SKM-1 treated with dmso at 0.1 percent for 144 hours (cell line): ENCODE data around the gene TRIM24.
A peak's percentile ranks its signal among the peaks of the same experiment; 100 is the strongest.
"Not testable (repeated sequence)": the region's sequence is repeated elsewhere in the genome, so short reads cannot be mapped to it uniquely, and the experiment has no call there.

ENCODE experiments used
- DNase-seq: peaks from one replicate; lab custom pipeline; 2025; ENCODE audit not compliant: unreplicated experiment; lab: John Stamatoyannopoulos, UW

TRIM24 gene

DNA sequence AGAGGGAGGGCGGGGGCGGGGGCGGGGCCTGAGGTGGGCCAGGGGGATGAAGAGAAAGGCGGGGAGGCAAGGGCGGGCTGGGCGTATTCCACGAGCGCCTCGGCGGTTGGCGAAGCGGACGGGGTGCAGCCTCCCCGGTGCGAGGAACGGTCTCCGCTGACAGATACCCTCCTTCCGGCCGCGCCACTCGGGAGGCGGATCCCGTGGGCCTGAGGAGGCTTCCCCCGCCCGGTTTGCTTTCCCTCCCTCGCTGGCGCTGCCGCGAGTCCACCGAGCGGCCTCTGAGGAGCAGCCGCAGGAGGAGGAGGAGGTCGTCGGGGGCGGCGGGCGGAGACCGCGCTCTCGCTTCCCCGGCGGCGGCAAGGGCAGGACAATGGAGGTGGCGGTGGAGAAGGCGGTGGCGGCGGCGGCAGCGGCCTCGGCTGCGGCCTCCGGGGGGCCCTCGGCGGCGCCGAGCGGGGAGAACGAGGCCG is at the start of gene TRIM24:
TSS of gene TRIM24 (plus strand) at position 84 of the 473 bp plus-strand sequence. CDS start at position 374, 290 bp downstream.
- peak; percentile 97 for DNase-seq

DNA sequence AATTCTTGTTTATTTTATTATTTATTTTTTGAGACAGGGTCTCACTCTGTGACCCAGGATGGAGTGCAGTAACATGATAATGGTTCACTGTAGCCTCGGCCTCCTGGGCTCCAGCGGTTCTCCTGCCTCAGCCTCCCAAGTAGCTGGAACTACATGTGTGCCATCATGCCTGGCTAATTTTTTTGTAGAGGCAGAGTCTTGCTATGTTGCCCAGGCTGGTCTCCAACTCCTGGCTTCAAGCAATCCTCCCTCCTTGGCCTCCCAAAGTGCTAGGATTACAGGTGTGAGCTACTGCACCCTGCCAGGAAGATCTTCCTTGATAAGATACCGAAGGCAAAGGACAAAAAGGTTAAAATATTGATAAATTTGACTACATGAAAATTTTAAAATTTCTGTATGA is 48.0 kb upstream of the TRIM24 start:
- not testable (repeated sequence) for DNase-seq

- not testable (repeated sequence) for DNase-seq
Measured at GRCh38 chr7:138412921-138413320, 47.1 kb upstream of the TRIM24 start.

DNA sequence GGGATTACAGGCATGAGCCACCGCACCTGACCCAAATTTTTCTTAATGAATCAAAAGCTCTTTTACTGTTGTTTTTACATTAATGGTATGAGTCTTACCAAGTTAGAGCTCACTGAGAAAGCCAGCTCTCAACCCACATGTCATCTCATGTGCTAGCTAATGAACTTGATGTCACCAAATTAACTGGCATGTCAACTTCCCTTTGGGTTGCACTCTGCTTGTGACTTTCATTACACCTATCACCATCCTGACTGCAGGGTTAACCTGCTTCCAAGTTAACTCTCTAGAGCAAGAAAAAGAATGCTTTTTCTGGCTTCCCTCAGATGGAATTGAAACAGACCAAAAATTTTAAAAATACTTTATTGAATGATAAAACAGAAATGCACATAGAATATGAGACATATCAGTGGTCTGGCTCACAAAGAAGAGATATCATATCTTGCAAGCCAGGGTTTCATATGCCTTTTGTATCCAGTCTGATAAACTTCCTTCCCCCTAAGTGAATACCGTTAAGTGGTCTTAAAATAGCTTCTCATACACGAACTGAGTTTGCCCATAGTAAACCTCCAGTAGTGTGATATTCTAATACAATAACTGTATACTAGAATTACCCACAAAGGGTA is 42.9 kb upstream of the TRIM24 start:
- DNase-seq, result no peak

GRCh38 chr7:138417764-138418163 is 42.3 kb upstream of the TRIM24 start:
- no peak for DNase-seq

DNA sequence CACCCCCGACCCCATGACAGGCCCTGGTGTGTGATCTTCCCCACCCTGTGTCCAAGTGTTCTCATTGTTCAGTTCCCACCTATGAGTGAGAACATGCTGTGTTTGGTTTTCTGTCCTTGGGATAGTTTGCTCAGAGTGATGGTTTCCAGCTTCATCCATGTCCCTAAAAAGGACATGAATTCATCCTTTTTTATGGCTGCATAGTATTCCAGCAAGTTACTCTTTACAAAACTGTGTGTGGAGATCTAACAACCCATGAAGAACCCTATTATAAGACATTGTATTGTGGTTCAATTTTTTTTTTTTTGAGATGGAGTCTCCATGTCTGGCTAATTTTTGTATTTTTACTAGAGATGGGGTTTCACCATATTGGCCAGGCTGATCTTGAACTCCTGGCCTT is 41.7 kb upstream of the TRIM24 start:
- not testable (repeated sequence) for DNase-seq

GRCh38 chr7:138425026-138425425 is 35.0 kb upstream of the TRIM24 start:
- DNase-seq, result no peak

DNA sequence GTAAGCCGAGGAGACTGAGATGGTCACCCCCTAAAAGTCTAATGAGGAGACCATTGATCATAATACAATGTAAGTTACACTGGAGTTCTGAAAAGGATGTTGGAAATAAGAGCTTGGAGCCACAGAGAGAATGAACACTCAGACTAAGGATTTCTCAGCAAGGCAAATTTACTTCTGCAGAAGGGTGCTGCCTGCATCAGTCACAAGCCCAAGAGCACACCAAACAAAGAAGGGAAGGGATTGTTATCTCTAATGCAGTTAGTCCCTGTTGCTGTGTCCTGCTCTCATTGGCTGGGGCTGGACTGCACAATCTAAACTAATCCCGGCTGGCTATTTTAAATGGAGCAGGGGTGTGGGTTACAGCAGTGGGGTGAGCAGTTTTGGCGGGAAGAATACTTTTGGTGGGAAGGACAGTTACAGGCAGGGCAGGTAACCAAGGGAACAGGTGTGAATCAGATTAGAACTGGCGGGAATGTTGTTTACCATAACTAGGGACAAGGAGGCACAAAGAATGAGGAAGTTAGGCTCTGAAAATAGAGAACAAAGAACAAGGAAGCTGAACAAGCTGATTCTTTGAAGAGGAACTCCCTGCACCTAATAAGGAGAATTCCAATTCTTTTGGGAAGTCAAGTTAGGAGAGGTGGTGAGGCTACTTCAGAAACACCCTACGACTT is 30.3 kb upstream of the TRIM24 start:
- DNase-seq, result peak; percentile 84

DNA sequence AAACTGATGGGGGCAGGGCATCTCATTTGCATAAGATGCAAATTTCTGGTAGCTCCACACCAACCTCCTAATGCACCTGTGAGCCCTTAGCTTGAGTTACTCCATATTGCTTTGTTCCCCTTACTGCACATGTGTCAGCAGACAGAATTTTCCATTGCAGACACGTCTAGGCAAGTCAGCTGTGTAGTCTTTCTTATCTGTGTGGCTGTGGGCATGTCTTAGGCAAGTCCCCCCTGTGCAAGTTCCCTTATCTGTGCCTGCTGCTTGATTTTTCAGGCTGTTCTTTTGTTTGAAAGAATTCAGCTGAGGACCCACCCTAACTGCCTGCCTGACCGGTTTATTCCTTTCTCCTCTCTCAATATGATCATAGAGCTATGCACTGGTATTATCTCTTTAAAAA is 28.5 kb upstream of the TRIM24 start:
- no peak for DNase-seq

DNA sequence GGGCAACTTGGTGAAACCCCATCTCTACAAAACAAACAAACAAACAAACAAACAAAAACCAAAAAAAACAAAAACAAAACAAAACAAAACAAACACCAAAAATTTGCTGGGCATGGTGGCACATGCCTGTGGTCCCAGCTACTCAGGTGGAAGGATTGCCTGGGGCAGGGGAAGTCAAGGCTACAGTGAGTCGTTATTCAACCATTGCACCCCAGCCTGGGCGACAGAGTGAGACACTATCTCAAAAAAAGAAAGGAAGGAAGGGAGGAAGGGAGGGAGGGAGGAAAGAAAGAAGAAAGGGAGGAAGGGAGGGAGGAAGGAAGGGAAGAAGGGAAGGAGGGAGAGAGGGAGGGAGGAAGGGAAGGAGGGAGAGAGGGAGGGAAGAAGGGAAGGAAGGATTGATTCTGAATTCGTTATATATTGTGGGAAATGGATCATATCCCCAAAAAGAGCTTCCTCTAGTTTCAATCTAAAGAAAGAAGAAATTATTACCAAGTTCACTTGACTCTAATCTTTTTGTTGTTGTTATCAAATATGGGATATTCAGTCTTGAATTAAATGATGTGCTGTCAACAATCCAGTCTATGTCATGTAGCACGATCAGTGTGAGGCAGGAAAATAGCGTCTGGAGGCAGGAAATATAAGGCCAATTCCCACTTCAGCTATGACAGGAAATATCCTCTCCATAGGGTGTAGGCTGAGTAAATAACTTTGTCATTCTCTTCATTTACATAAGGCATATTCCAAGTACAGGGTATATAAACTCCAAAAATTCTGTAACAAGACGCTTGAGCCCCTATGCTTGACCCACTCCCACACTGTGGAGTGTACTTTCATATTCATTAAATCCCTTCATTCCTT is 26.2 kb upstream of the TRIM24 start:
- no peak for DNase-seq

DNA sequence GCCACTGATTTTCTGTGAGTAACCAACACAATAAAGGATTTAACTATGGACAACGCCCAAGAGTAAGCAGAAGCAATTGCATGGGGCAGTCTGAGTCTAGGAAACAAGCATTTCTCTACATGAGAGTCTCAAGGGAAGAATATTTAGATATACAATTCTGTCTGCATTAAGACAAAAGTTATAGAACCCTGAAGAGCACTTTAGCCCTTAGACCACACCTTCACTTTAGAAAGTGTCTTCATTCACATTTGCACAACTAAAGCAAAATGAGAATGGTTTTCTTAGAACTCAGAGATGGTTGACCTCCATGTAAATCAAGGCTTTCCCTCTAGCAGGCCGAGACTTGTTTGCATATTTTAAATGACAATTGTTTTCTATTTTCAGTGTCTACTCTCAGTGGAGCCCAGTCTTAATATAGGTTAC is 25.5 kb upstream of the TRIM24 start:
- DNase-seq, result no peak

GRCh38 chr7:138435231-138435919 is 24.7 kb upstream of the TRIM24 start:
- no peak for DNase-seq

DNA sequence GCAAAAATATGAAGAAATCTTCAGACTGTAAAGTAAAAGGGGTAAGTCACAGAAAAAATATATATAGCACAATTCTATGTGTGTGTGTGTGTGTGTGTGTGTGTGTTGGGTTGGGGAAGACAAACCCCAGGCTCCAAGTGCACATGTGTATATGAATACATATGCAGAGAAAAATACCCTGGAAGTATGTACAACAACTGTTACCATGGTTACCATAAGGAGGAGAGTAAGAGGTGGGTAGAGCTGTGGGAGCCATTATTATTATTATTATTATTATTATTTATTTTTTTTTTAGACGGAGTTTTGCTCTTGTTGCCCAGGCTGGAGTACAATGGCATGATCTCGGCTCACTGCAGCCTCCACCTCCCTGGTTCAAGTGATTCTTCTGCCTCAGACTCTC is 23.7 kb upstream of the TRIM24 start:
- no peak for DNase-seq

DNA sequence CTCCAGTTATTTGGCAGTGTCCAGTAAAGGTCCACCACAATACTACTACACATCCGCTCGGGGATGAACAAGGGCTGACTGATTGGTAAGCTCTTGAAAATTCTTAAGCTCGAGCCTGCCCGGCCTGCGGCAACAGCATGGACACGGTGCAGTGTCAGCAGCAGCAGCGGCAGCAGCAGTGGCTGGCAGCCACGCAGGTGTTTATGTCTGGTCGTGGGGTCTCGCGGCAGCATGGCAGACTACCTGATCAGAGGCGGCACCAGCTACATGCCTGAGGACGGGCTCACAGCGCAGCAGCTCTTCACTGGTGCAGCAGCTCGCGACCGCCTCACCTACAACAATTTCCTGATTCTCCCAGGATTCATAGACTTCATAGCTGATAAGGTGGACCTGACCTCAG is 19.6 kb upstream of the TRIM24 start:
- DNase-seq, result no peak

- DNase-seq, result no peak
Measured at GRCh38 chr7:138442822-138443221, 17.2 kb upstream of the TRIM24 start.

DNA sequence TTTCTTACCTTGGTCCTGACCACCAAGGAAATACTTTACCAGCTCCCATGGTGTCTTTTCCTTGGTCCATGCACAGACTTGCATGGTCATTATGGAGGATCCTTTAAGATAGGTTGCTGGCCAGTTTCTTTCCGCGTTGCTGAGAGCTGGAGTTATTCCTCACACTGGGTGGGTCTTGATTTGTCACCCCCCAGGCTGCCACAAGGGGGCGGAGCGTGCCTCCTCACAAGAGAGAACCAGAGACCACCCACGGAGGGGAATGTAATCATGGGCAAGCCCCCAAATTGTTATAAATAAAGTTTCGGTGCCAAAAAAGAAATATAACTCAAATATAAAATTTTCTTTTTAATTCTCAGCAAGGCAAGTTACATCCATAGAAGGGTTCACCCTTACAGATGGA is 10.5 kb upstream of the TRIM24 start:
- DNase-seq, result no peak

GRCh38 chr7:138455609-138456008 is 4.5 kb upstream of the TRIM24 start:
- DNase-seq, result no peak

- DNase-seq, result no peak
Measured at GRCh38 chr7:138456220-138456619, 3.8 kb upstream of the TRIM24 start.

- no peak for DNase-seq
Measured at GRCh38 chr7:138458576-138459412, 1.3 kb upstream of the TRIM24 start.
